NCI-H2107 (cell line): ENCODE measurements around the gene TMEM235.

ENCODE experiments used
- DNase-seq: peaks from one replicate; lab custom pipeline; 2025; lab: John Stamatoyannopoulos, UW

Gene TMEM235

DNA sequence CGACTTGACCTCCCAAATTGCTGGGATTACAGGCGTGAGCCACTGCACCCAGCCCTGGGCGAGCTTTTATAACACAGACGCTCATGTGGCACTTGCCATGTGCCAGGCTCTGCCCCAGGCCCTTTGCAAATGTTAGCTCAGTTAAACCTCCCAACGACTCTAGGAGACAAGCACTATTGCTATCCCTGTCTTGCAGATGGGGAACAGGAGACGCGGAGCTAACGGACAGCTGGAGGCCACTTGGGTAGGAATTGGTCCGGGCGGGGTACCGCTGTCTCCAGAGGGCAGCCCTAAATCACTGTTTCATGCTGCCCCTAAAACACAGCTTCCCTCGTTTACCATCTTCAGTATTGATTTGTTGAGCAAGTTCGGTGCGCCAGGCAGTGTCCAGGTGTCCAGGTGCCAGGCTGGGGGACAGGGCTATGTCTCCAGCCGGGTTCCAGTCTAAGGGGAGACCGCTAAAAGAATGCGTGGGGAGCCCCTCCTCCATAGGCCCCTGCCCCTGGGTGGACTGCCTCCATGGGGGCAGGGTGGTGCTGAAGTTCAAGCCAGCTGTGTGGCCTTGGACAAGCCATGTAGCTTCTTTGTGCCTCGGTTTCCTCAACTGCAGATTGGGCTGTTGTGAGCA, 23.7 kb downstream of the TMEM235 start:
- no peak for DNase-seq

DNA sequence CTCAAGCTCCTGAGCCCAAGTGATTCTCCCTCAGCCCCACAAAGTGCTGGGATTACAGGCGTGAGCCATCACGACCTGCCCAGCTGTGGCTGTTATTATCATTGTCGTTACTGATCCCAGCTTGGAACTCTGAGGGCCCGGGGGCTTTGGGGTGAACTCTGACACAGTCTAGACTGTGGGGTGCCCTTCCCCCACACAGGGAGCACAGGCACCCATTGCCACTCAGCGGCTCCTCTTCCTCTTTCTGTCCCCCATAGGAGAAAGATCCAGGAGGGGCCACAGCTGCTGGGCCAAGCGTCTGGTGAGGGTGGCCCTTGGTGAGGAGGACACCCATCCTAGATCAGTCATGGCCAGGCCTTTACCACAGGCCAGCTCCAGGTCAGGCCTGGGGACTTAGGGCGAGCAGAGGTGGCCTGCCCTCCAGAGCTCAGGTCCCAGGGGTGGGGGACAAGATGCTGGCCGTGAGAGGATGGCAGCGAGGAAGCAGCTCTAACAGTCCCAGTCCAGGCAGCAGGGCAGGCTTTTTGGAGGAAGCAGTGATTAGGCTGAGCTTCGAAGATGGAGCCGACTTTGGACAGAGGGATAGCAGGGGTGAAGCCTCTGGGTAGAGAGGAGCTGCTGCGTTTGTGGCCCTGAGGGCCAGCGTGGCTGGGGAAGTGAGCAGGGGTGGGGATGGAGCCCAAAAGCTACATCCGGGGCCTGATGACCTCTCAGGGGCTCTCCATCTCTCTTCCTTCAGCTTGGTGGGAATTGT, 24.7 kb downstream of the TMEM235 start:
- no peak for DNase-seq

DNA sequence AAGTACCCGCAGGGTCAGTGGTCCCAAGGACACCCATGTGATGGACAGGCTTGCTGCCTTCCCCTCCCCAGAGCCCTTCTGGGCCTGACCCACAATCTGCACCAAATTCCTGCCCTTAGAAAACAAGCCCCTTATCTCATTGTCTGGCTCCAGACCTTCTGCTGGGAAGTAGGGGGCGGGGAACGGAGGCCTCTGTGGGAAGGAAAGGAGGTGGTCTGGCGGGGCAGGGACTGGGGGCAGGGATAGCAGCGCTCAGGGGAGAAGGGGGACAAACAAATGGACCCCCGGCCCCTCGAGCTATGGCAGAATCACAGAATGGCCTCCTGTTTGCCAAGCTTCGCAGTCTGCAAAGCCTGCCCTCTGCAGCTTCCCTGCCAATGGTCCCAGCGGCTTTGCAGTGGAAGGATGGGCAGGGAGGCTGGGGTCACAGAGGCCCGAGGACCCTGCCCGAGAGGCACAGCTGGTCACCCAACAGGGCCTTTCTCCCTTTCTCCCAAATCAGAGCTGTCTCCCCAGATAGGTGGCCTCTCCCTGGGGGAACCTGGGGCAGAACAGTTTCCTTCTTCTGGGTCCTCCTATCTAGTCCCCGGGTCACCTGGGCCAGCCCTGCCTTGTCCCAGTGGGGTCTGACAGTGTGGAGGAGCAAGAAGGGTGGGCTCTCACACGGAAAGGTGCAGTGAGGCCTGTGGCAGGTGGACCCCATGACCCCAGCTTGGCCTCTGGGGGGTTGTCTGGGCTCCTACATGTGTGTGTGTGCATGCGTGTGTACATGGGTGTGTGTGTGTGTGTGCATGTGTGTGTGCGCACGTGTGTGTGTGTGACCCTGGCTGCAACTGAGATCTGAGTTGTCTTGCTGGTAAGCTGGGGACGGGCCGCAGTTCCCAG, 25.5 kb downstream of the TMEM235 start:
- DNase-seq = no peak

DNA sequence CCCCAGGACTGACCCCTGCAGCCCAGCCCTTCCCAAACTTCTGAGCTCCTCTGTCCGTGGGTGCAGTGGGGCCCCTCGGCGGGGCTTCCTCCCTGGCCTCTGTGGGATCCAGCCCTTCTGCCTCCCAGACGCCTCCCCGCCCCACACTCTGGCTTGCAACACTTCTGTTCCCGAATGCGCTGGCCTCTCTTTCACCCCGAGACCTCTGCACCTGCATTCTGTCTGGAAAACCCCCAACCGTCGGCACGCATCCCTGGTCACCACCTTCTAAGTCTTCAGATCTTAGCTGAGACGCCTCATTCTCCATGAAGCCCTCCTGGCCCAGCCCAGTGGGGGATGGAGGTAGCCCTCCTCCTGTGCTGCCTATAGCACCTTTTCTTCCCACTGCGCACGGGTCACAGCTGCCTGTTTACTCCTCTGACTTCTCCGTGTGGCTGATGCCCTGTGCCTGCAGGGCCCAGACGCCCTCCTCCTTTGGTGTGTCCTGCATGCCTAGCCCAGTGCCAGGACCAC, 26.4 kb downstream of the TMEM235 start:
- DNase-seq = no peak

GRCh38 chr17:78258323-78259191, 27.1 kb downstream of the TMEM235 start:
- DNase-seq = no peak

DNA sequence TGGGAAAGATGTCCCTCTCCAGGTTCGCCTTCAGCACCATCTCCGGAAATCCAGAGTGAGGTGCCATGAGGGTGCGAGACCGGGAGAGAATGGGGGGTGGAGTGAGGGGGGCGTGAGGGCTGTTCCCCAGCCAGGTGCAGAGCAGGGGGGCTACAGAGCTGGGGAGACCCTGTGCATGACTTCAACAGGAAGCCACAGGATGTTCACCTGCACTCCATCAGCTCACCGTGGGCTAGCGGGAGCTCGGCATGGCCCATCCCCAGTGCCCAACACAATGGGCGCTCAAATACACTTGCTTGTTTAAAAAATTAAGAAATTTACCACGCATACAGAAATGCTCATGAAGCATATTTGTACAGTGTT, 27.7 kb downstream of the TMEM235 start:
- no peak for DNase-seq

DNA sequence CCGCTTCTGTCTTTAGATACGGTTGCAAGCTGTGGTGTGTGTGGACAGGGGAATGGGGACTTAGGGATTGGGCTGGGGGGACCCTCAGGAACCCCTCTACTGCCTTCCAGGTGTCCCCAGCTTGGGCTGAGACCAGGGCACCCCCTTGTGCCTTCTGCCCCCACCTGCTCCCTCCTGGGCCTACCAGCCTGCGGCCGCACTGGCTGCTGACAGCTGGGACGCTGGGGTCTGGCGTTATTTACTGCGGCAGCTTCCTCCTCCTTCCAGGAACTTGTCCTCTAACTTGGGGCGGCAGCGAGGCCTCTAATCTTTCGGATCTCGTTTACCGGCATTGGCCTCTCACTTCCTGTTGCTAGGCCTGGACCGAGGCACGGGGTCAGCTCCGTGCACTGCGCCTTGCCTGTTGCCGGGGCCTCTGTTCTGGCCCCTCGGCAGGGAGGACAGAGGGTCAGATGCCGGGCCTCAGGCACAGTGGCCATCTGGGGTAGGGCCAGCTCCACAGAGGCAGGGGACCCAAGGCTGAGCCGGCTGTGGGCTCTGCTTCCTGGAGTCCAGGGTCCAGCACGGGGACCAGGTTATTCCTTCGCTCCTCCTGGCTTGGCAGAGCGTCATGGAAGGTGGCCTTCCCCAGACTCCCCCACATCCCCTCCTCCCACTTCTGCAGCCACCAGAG, 31.8 kb downstream of the TMEM235 start:
- DNase-seq = no peak

GRCh38 chr17:78263736-78264340, 32.4 kb downstream of the TMEM235 start:
- DNase-seq = no peak

- no peak for DNase-seq
Measured at GRCh38 chr17:78264590-78264989, 33.2 kb downstream of the TMEM235 start.

DNA sequence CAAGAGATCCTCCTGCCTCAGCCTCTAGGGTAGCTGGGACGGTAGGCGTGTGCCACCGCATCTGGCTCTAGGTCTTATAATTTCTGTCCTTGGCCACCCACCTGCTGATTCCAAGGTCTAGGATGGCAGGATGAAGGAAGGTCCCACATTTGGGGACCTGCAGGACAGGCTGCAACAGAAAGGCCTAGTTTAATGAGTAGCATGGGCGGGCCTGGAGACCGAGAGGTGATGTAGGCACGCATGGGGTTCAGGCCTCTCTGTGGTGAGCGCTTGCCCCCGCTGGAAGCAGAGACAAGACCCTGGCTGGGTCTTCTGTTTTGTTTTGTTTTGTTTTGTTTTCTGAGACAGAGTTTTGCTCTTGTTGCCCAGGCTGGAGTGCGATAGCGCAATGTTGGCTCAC, 33.7 kb downstream of the TMEM235 start:
- DNase-seq = no peak

- no peak for DNase-seq
Measured at GRCh38 chr17:78266231-78266631, 34.8 kb downstream of the TMEM235 start.

- DNase-seq = no peak
Measured at GRCh38 chr17:78266771-78267170, 35.3 kb downstream of the TMEM235 start.

GRCh38 chr17:78267253-78268073, 36.0 kb downstream of the TMEM235 start:
- no peak for DNase-seq

DNA sequence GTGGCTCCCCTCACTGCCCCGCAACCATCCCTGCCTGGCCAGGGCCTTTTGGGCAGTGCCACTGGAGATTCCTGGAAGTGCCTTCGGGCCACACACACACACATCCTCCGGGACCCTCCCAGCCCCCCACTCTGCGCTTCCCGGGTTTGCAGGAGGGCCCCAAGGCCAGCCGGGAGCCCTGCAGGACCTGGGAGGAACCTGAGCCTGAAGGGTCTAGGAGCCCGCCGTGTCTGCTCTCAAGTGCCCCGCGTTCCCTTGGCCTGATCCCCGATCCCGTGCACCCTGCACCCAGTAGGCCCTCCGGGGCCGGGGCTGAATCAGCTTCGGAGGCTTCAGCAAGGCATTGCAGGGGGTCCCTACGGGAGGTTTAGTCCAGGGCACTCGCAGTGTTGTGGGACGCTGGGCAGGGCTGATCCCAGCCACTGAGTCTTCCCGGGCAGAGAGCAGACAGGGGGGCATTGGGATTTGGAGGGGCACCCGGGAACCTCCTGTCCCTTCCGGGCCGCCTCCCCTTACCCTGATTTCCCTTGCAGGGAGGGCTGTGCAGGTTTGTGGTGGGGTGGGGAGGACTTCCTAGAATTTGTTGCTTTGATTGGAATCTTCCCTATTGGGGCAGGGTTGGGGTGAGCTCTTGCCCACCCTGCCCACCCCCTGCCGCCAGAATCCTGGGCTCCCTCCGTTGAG, 36.9 kb downstream of the TMEM235 start:
- no peak for DNase-seq

DNA sequence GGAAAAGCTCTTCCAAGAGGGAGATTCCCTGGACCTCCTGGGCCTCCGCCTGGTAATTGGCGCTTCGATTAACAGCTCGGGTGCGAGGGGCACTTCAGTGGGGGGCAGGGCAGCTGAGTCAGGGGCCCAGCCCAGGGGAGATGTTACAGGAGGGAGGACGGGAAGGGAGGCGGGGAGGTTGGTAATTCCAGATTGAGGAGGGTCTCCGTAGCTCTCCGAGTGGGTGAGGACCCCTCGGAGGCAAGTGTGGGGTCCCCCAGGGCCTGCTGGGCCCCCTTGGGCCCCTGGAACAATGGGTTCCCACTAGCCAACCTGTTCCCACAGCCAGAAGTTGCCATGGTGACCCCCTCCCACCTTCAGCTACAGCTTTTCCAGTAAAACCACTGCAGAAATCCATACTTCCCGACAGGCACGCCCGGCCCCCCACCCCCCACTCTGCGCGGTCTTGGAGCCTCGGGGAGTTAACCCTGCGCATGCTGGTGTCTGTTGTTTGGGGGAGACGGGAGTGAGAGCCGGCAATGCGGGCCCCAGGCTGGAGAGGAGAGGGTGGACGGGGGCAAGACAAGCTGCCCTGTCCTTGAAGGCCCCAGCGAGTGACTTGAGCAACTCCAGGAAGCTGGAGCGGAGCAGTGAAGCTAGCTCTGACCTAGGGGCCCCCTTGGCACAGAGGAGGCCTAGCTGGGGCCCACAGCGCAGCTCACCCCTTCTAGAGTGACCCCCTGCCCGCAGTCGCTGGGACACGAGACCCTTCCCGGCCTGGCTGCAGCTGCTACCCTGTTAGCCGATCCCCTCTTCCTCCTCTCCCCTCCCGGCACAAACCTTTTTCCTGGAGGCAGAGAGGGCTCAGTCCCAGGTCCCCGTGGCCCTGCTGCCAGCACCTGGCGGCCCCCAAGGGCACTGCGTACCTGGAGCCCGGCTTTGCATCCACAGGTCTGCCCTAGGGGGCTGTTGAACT, 37.8 kb downstream of the TMEM235 start:
- no peak for DNase-seq

DNA sequence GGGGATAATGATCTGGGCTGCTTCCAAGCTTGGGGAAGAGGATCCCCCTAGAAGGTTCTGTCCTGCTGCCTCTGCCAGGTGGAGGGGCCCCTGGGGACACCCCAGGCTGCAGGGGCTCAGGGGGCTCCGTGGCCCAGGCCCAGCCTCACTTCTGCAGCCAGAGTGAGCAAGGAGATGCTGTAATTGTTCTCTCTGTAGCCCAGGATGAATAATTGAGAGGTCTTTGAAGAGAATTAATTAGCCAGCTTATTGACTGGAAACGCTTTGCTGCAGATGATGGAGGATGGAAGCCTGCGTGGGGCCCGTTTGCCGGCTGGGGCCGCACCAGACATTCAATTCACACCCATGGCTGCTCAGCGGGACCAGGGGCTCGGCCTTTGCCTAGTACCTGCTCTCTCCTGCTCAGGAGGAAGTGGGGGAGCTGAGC, 38.5 kb downstream of the TMEM235 start:
- no peak for DNase-seq

GRCh38 chr17:78271419-78272170, 40.2 kb downstream of the TMEM235 start:
- no peak for DNase-seq
